Activated CD8-positive, alpha-beta memory T cell treated with anti-CD3 and anti-CD28 coated beads, Interleukin-2, amount 50 U/mL, for 24 hours (primary cell): ENCODE data around the gene TMEM247.

Source experiments
- DNase-seq: peaks from one replicate; pipeline ENCODE4 v3.0.0-alpha.2; 2020; ENCODE audit errors: extremely low read depth

The TMEM247 gene

DNA sequence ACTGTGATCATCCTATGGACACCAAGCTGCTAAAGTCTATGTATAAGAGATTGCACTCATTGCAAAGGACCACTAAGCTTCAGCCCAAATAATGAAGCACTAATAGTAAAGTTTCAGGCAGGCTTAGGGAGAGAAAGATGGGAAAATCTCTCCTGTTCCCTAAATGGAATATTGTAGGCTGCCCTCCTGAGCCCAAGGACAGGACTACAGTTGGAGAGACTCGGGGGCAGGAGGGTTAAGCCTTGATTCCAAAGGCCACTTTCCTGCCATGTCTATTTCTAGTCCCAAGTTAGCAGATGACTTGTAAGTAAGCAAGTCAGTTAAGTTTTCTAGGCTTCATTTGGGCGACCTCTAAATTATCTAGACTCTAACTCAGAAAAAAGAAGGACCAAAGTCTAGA lies 9.0 kb downstream of the TMEM247 start:
- DNase-seq, result no peak

DNA sequence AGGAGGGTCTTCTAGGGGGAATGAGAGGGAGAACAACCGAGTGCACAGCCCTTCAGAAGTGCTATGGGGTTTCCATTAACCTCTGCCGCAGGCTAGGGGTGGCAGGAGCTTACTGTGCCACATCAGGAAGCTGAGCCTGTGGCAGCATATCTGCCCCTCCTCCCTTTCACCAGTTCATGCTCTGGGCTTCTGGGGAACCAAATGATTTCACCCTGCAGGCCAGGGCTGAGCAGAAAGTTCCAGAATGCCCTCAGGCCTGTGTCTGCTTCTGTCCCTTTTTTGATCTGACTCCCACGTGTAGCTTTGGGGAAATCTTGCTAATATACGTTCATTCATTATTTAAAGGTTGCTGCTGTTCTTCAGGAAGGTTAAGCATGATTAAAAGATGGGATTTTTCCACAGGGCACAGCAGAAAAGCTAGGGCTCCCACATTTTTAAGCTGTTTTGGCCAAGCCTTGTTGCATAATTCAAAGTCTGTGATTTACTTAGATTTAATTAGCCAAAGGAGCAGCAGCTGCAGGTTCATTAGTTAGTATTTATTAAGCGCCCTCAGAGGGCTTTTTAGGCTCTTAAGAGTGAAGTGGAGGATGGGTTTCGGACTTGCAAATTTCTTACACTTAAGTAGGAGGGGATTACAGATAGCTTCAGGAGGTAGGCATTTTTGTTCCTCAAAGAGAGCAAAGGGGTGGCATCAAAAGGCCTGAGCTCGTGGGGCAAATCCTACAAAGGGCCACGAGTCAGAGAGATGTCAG lies 10.2 kb downstream of the TMEM247 start:
- no peak for DNase-seq

DNA sequence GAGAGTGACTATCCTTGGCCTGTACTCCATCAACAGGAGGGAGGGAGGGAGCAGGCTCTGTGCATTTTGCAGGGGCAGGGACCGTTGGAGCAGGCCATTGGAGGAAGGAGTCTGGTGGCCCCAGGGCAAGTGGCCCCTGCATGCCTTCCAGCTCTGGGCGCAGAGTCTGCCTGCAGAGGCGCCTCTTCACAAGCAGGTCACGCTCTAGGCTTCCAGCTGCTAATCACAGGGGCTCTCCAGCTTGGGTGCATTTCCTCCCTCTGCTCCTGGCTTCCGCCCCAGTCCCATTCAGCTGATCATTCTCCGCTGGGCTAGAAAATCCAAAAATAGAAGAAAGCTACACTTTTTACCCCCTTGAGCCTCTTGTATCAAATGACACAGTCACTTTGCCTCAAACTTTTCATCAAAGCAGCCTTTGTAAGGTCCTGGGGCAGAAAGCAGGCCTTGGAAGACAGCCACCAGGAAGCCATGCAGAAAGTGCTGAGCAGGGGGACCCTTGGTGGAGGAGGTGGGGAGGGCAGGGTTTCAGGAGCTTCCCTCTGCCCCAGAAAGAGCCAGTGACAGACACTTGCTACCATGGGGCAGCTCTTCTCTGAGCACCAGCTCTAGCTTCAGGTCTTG lies 11.3 kb downstream of the TMEM247 start:
- no peak for DNase-seq

DNA sequence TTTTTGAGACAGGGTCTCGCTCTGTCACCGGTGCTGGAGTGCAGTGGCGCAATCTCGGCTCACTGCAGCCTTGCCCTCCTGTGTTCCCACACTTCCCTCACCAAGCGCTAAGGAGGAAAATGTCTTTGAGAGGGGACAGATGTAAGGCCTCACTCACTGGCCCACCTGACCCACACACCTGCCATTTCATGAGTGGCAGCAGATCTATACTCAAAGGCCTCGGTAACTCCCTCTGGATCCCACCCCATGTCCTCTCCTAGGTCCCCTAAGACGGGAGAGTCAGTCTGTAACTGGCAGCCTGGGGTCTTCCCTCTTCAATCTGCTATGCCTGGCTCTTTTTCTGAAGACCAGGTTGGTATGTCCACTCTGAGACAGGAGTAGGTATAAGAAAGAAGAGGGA lies 12.9 kb downstream of the TMEM247 start:
- no peak for DNase-seq

DNA sequence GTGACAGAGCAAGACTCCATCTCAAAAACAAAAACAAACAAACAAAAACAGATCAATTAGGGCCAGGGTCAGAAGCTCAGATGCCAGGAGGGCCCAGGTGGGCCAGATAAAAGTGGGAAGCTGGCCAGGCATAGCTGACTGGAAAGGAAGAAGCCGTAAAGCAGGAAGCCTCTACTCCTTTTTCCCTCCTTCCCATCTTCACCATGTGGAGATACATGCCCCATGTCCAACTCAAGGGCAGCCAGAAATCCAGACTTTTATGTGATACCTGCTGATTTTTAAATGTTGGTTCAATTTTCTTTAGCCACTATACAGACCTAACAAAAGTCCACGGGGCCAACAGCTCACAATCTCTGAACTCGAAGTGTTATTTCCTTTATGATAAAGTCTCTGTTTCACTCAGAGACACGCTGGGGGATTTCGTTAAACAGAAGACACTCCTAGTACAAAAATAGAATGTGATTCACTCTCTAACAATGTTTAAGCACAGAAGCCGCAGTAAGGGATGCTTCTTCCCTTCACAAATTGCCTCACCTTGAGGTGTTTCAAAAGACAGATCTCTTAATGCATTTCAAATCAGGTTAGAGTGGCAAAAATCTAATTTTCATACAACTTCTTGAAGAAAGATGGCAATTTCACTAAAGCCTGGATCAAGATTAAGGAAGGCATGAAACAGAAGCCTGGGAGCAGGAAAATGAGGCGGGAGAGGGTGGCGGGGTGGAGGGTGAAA lies 14.0 kb downstream of the TMEM247 start:
- DNase-seq, result no peak

DNA sequence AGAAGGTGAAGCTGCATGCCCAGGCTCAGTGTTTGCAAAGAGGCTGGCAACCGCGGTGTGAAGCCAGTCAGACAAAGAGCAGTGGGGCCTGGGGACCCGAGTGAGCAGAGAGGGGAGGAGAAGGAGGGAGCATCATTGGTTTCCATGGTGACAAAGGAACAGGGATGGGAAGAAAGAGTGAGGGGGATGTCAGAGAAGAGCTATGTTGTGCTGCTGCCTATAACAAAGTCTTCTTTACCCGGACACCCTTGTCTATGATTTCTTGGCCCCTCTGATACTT lies 14.5 kb downstream of the TMEM247 start:
- DNase-seq, result no peak

DNA sequence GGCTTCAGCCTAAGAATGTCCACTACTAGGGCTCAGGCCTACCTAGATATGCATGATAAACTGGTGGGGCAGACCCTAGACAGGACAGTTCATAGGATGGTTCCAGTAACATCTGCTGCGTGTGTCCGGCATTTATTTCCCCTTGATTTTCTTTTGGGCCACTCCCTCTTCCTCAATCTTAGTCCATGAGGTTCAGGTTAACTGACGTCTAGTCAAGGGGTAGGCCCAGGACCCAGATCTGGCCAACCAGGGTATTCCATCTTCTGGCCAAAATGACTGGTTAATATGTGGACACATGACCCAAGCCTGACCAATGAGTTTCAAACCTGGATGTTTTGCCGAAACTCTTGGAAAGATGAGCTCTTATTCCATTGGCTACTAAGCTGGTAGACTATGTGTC lies 15.2 kb downstream of the TMEM247 start:
- DNase-seq, result no peak

DNA sequence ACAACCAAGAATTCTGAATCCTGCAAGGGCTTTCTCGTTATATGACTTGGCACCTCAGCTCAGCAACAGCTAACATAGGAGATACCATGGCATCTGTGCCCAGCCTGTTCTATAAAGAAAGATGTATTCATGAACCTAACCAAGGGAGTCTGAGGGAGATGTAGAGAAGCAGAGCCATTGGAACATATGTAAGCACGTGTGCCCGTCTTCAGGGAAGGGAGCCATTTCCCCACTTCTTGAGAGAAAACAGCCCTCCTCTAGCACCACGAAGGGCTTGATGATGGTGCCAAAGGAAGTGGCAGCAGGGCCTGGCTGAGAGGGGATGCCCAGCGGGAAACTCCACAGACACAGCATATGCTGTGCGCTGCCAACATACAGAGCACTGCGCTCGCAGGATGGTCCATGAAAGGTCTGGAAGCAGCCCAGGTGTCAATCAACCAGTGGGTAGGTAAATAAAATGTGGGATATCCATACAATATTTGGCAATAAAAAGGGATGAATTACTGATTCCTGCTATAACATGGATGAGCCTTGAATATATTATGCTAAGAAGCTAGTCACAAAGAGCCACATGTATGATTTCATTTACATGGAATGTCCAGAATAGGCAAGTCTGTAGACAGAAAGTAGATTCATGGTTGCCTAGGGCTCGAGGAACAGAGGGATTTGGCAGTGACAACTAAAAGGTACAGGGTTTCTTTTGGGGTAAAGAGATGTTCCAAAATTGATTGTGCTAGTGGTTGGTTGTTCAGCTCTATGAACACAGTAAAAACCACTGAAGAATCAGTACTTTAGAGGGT lies 16.1 kb downstream of the TMEM247 start:
- no peak for DNase-seq

DNA sequence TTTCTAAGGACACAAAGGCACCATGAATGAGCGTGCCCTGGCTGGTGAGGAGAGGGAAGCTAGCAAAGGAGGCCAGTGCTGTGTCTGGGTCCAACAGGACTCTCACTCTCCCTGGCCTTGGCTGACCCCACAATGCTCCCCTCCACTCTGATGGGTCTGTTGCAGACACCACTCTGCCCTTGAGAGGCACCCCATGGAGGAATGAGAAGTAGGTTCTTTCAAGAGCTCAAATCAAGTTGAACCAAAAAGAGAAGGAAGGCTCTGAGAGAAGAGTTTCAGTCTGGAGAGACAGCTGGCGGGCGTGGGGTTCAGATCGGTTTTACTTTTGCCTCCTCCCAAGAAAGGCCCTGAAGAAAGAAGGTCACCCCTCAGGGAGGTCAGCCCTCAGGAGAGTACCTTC lies 18.4 kb downstream of the TMEM247 start:
- DNase-seq, result no peak

DNA sequence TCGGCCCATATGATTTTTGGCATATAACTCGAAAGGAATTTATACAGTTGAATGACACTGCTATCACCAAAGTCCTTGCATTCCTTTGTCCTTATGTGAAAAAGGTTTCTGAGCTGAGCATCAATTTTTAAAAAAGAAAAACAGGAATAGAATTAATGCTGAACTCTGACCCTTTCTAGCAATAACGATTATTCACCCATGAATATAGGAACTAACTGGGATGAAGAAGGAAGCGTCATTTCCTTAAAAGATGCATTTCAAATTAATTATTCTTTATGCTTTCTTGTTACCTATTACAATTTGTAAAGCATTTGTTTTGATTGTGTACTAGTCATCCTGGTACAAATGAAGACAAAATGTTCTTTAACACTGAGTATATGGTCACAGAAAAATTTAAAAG lies 19.3 kb downstream of the TMEM247 start:
- no peak for DNase-seq

DNA sequence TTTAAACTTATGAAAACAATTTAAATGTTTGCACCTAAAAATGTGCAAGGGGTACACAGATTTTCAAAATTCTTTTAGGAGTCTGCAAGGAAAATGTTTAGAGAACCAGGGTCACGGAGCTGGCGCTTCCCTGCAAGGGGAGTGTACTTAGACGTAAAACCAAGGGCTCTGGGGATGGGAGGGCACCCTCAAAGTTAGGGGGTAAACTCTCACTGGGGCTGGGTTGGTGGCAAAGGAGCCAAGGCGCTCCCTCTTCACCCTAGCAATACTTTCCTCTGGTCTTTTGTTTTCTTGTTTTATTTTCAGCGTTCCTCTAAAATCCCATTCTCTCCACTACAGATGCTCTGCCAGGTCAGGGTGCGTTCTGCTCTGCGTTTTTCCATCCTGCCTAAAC lies 20.0 kb downstream of the TMEM247 start:
- no peak for DNase-seq

DNA sequence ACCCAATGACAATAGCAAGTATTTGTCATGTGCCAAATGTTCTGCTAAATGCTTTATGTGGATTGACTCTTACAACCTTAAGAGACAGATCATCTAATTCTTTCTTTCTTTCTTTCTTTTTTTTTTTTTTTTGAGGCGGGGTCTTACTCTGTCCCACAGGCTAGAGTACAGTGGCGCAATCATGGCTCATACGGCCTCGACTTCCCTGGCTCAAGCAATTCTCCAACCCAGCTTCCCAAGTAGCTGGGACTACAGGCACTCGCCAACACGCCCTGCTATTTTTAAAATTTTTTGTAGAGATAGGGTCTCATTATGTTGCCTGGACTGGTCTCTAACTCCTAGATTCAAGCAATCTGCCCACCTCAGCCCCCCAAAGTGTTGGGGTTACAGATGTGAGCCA lies 21.4 kb downstream of the TMEM247 start:
- DNase-seq, result no peak

DNA sequence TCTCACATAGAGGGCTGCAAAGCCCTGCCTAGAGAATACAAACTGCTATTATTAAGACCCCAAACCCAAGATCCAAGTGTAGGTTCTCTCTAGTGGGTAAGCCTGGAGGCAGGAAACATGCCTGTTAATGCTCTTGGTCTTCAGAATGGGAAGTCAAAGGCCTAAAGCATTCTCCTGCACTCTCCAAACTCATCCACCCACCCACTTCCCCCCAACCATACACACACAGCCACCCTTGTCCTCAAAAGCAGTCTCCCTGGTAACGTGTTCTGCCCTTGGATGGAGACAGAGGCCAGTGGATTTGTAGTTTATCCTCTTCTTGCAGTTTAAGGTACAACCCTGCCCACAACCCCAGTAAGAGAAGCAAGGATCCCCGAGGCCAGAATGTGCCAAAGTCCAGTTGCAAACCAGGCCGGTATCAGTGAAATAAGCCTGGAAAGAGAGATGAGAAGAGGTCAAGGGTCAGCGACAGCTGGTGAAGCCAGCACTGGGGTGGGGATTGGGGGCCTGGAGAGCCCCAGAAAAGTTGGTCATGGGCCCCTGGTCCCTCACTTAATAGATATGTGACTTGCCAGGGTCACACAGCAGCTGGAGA lies 23.0 kb downstream of the TMEM247 start:
- no peak for DNase-seq

DNA sequence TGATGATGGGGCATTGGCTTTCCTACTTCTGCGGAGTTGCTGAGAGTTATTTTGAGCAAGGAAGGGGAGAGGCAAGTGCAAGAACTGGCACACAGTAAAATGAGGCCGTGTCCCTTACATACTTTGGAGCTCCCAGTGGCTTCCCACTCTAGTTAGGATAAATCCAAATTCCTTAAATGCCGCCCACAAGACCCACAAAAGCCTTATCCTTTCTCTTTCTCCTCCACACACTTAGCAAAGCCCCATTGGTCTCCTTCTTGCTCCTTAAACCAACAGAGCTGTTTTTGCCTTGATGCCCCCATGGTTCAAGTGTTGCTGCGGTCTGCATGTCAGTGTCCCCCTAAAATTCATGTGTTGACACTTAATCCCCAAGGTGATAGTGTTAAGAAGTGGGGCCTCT lies 24.3 kb downstream of the TMEM247 start:
- no peak for DNase-seq

DNA sequence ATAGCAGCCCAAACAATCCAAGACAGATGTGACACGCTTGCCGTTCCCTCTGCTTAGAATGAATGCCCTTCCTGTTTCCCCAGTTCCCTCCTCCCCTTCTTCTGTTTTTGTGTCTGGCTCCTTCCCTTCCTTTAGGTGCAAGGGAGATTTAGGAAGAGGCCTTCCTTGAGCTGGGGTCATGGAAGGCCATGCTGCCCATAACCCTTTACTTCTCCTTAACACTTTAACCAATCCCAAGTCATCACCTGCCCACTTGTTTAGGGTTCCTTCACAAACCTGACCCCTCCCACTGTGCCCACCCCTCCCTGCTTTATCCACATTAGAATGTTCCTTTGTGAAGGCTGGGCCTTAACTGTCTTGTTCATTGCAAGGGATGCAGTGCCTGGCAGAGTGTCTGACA lies 24.9 kb downstream of the TMEM247 start:
- DNase-seq, result no peak

DNA sequence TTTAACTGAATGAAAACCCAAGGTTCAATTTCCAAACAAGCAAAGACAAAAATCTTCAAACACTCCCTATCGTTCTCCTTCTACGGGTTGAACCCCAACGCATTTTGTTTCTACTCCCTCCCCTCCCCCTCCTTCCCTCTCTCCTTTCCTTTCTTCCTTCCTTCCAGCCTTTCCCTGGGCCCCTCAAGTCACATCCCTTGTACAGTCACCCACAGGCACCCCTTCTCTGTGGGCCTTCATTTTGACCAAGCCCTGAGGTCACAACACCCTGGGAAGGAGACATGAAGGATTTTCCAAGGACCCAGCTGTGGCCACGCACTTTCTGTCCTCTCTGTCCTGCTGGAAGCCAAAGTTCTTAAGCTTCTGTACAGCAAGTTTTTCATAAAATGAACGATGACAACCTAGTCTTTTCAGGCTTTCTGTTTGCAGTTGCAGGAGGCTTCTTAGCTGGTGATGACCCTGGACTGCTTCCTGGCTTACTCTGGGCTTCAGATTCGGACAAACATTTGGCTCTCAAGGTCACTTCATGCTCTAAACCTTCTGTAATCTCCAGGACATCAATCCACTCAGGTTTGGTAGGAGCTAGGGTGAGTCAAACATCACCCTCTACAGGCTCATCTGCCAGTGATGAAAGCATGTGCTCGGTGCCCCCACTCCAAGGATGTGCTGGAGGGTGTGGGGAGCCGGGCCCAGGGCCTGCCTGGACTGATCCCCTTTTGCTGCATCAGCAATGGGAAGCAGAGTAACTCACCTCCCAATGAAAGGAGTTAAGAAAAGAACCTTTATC lies 25.5 kb downstream of the TMEM247 start:
- DNase-seq, result no peak

DNA sequence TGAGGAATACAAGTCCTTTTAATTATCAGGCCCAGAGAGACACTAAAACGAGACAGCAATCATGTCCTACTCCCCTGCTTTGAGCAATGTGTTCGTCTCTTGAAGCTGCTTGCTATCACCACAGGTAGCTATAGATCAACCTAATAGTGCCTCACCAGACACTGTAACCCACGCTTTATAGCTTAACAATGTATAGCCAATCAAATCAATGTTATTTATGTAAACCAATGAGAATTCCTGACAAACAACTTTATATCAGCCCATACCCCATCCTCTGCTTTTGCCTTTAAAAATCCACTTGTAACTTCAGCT lies 26.1 kb downstream of the TMEM247 start:
- no peak for DNase-seq

DNA sequence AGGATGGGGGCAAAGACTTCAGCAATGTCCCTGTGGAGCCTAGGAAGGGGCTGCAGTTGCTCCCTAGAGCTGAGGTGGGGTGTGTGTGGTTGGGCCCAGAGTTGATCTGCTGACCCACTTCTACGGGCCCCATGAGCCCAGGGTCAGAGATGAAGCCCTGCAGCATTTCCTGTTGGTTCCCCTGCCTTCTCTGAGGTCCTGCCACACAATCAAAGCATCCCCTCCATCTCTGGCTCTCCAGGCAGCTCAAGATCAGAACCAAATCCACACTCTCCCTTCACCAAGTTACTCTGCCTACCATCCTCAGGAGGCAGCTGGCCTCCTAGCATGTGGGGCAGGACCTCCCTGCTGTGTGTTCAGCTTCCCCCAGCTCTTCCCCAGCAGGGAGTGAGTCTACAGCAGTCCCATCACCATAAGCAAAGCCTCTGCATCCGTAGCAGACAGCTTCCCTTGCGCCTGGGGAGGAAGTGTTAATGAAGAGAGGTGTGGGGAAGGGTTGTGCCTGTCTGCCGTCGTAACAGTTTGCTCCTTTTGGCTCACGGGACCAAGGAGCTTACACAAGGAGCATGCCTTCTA lies 26.9 kb downstream of the TMEM247 start:
- DNase-seq, result no peak

DNA sequence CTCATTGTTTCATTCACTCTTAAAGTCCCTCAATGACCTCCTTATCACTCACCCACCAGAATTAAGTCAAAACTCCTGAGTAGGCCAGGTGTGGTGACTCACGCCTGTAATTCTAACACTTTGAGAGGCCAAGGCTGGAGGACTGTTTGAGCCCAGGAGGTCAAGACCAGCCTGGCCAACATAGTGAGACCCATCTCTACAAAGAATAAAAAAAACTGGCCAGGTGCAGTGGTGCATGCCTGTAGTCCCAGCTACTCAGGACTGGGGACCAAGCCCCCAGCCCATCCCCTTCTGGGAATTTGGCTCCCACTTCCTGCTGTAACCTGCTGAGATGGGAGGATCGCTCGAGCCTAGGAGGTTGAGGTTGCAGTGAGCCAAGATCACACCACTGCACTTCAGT lies 28.9 kb downstream of the TMEM247 start:
- no peak for DNase-seq

DNA sequence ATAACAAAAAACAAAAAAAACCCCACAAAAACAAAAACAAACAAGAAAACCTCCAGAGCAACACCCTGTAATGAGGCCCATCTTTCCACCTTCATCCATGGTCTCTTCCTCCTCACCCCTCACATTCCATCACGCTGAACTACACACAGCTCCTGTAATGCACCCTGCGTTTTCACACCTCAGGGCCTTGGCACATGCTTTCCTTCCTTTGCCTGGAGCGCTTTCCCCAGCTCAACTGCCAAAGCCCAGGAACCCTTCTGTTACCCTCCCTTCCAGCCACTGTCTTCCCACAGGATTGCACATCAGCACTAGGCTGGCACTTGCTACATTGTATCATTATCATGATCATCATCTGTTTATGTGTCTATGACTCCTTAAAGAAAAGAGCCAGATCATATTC lies 29.4 kb downstream of the TMEM247 start:
- DNase-seq, result no peak

DNA sequence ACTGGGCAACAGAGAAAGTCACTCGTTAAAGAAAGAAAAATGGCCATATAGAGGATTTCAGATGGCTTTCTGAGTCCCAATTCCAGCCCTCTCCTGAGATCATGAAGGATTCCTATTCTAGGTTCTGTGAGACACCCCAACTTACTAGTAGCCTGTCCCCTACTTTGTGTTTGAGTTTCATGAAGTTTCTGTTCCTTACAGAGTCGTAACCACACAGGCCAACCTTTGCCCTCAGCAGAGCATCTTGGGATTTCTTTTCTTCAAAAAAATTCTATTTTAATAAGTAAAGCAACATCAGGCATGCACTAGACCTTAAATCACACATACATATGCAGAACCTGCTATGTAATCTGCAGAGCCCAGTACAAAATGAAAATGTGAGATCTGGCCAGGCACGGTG lies 30.4 kb downstream of the TMEM247 start:
- no peak for DNase-seq
